Uterus (tissue), 4 donors: Measurements from ENCODE around the gene MSMB. TPM values are rescaled to one million over a fixed set of nuclear protein-coding genes. Genes with fewer than 3 reads are reported as not detected.
"Not testable (repeated sequence)": the region's sequence is repeated elsewhere in the genome, so short reads cannot be mapped to it uniquely, and the experiment has no call there.

Source experiments
- DNase-seq, 2 donors: peaks; one replicate each; pipeline ENCODE4 v3.0.0-alpha.2; 2019 to 2020
- H3K27ac ChIP-seq, 2 donors: fragments of 200-600 bp; sonication (generic); 1 replicate in 1 of 2; 2 replicates in 1 of 2; pipeline ENCODE4 v1.5.1; 2016 to 2018
- H3K27me3 ChIP-seq, 2 donors: fragments of 200-600 bp; sonication (generic); one replicate each; pipeline ENCODE4 v1.5.1; 2018 to 2019; ENCODE audit warnings: control low read depth in 1 of 2
- H3K36me3 ChIP-seq, 2 donors: fragments of 200-600 bp; sonication (generic); one replicate each; pipeline ENCODE4 v1.5.1; 2019; ENCODE audit warnings: control low read depth in 1 of 2
- H3K4me1 ChIP-seq, 2 donors: fragments of 200-600 bp; sonication (generic); one replicate each; pipeline ENCODE4 v1.5.1; 2018 to 2019; ENCODE audit warnings: control low read depth in 1 of 2
- H3K4me3 ChIP-seq, 2 donors: fragments of 200-600 bp; sonication (generic); 1 replicate in 1 of 2; 2 replicates in 1 of 2; pipeline ENCODE4 v1.5.1; 2018 to 2019; ENCODE audit warnings: mild to moderate bottlenecking in 1 of 2
- H3K9me3 ChIP-seq, 2 donors: fragments of 200-600 bp; sonication (generic); one replicate each; pipeline ENCODE4 v1.5.1; 2019; ENCODE audit warnings: control low read depth in 1 of 2
- POLR2A ChIP-seq, 2 donors: fragments of 450-650 bp; IDR thresholded peaks; one replicate each; pipeline ENCODE4 v1.6.1; 2016; ENCODE audit warnings: antibody characterized with exemption in 2 of 2, mild to moderate bottlenecking in 1 of 2, moderate library complexity in 1 of 2
- intact Hi-C: fragments of 100-400 bp; cut with DNase I; formaldehyde crosslinking; loops from one replicate; pipeline ENCODE4 v1.15.1; 2023; ENCODE audit warnings: low total_unique reads
- total RNA-seq, 4 donors: library from RNA; depleted of rRNA in 3 of 4; stranded (reverse); fragments of >200 nt in 3 of 4; gene quantifications; one replicate each; pipeline versions ENCODE4 v1.1.0 to v1.2.4, GENCODE V29; 2014 to 2023
- TF ChIP-seq, protein P1 (sequence below), 4 experiments: fragments of 200-600 bp in 2 of 4; fragments of 450-650 bp in 2 of 4; sonication (generic) in 2 of 4; IDR thresholded peaks; one replicate each; pipeline ENCODE4 v1.5.1; 2016 to 2019; ENCODE audit warnings: antibody characterized with exemption in 4 of 4, mild to moderate bottlenecking in 2 of 4, moderate library complexity in 1 of 4
- donor health status: DM: yes; HTN: yes; CAD: no.

Gene MSMB
- total RNA-seq, 4 donors from 2014 or later: not detected

GRCh38 chr10:46004963-46005362 lies 41.1 kb downstream of the MSMB start:
- DNase-seq: no peak
- no peak for TF ChIP-seq POLR2A (IDR thresholded peaks at IDR 0.05)
- TF ChIP-seq, protein P1, sequence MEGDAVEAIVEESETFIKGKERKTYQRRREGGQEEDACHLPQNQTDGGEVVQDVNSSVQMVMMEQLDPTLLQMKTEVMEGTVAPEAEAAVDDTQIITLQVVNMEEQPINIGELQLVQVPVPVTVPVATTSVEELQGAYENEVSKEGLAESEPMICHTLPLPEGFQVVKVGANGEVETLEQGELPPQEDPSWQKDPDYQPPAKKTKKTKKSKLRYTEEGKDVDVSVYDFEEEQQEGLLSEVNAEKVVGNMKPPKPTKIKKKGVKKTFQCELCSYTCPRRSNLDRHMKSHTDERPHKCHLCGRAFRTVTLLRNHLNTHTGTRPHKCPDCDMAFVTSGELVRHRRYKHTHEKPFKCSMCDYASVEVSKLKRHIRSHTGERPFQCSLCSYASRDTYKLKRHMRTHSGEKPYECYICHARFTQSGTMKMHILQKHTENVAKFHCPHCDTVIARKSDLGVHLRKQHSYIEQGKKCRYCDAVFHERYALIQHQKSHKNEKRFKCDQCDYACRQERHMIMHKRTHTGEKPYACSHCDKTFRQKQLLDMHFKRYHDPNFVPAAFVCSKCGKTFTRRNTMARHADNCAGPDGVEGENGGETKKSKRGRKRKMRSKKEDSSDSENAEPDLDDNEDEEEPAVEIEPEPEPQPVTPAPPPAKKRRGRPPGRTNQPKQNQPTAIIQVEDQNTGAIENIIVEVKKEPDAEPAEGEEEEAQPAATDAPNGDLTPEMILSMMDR (IDR thresholded peaks at IDR 0.05): no peak
- intact Hi-C loops: no loop called here
- no peak overlapping the region for H3K4me3 ChIP-seq
- no peak overlapping the region for H3K27ac ChIP-seq
- H3K36me3 ChIP-seq: no peaks in the 10 kb centered on the region
- no peaks in the 10 kb centered on the region for H3K9me3 ChIP-seq
- H3K4me1 ChIP-seq: peaks cover 0 to 8% of the 10 kb centered on the region in 2 donors
- no peaks in the 10 kb centered on the region for H3K27me3 ChIP-seq

DNA sequence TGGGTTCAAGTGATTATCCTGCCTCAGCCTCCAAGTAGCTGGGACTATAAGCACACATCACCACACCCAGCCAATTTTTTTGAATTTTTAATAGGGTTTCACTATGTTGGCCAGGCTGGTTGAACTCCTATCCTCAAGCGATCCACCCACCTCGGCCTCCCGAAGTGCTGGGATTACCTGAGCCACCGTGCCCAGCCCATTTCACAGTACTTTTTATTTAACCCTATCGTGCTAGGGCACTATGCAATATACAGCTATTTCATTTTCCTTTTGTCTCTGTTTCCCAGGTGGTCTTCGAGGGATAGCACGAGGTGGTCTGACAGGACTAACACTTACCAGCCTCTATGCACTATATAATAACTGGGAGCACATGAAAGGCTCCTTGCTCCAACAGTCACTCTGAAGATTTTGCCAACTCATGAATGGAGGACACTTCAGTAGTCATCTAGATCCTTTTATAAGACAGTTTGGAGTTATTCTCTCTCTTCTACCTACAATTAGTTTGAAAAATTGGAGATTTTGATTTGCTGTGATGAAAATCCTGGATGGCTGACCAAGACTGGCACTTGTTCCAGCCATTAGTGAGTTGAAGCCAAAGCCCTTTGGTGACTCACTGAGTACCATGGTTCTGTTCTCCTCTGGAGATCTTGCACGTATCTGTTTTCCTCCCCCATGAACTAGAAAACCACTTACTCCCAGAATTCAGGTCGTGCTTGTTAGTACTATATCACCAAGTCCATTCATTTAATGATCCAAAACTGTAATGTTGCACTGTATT lies 43.0 kb downstream of the MSMB start:
- no peaks in the 10 kb centered on the region for H3K36me3 ChIP-seq
- no peak for TF ChIP-seq POLR2A (IDR thresholded peaks at IDR 0.05)
- TF ChIP-seq, protein P1 (IDR thresholded peaks at IDR 0.05): no peak
- H3K4me1 ChIP-seq: peaks cover 0 to 8% of the 10 kb centered on the region in 2 donors
- intact Hi-C loops: no loop called here
- H3K9me3 ChIP-seq: no peaks in the 10 kb centered on the region
- no peak overlapping the region for H3K4me3 ChIP-seq
- no peaks in the 10 kb centered on the region for H3K27me3 ChIP-seq
- H3K27ac ChIP-seq: no peak overlapping the region
- DNase-seq: no peak

DNA sequence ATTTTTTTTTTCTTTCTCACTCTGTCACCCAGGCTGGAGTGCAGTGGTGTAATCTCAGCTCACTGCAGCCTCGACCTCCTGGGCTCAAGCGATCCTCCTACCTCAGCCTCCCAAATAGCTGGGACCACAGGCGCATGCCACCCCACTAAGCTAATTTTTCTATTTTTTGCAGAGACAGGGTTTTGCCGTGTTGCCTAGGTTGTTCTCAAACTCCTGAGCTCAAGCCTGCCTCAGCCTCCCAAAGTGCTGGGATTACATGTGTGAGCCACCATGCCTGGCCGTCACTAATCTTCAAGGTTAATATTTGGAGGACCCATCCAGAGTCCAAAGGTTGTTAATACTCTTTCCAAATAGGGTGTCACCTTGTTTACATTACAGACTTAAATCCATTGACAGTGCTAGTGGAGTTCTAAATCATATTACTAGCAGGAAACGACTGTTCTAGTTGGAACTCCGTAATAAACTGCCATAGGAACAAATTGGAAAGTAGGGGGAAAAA lies 43.8 kb downstream of the MSMB start:
- H3K9me3 ChIP-seq, intact Hi-C loops, H3K27me3 ChIP-seq, H3K4me1 ChIP-seq, H3K4me3 ChIP-seq, H3K36me3 ChIP-seq, H3K27ac ChIP-seq, DNase-seq: not testable (repeated sequence)

- no peak overlapping the region for H3K27ac ChIP-seq
- intact Hi-C loops: no loop called here
- no peaks in the 10 kb centered on the region for H3K9me3 ChIP-seq
- TF ChIP-seq, protein P1 (IDR thresholded peaks at IDR 0.05): no peak
- TF ChIP-seq POLR2A (IDR thresholded peaks at IDR 0.05): no peak
- no peaks in the 10 kb centered on the region for H3K27me3 ChIP-seq
- H3K4me1 ChIP-seq: peaks cover 0 to under 1% of the 10 kb centered on the region in 2 donors
- no peak overlapping the region for H3K4me3 ChIP-seq
- no peak for DNase-seq
- H3K36me3 ChIP-seq: no peaks in the 10 kb centered on the region
Observed at GRCh38 chr10:46001187-46001756, 44.8 kb downstream of the MSMB start.

GRCh38 chr10:46000538-46000937 lies 45.5 kb downstream of the MSMB start:
- Histone ChIP-seq H3K27ac (no peak overlapping the region), H3K4me1 (no peaks in the 10 kb centered on the region), H3K36me3 (no peaks in the 10 kb centered on the region), H3K9me3 (no peaks in the 10 kb centered on the region), H3K27me3 (no peaks in the 10 kb centered on the region), H3K4me3 (no peak overlapping the region)
- DNase-seq: no peak
- intact Hi-C loops: no loop called here
- TF ChIP-seq, protein P1 (IDR thresholded peaks at IDR 0.05): no peak
- TF ChIP-seq POLR2A (IDR thresholded peaks at IDR 0.05): no peak

DNA sequence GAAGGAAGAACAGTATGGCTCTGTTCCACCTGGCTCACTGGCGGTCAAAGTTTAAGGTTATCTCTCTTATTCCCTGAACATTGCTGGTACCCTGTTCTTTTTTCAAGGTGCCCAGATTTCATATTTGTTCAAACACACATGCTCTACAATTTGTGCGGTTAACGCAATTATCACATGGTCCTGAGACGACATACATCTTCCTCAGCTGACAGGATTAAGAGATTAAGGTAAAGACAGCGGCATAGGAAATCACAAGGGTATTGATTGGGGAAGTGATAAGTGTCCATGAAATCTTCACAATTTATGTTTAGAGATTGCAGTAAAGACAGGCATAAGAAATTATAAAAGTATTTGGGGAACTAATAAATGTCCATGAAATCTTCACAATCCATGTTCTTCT lies 46.1 kb downstream of the MSMB start:
- intact Hi-C loops, H3K27ac ChIP-seq, H3K4me1 ChIP-seq, H3K9me3 ChIP-seq, H3K4me3 ChIP-seq, H3K36me3 ChIP-seq, H3K27me3 ChIP-seq, DNase-seq: not testable (repeated sequence)
